ENCODE results near the gene TM9SF1.
A peak's percentile ranks its signal among the peaks of the same experiment; 100 is the strongest.

The TM9SF1 gene

GRCh38 chr14:24194873-24195185 lies 412 bp downstream of the TM9SF1 start:
- DNase-seq = no peak

DNA sequence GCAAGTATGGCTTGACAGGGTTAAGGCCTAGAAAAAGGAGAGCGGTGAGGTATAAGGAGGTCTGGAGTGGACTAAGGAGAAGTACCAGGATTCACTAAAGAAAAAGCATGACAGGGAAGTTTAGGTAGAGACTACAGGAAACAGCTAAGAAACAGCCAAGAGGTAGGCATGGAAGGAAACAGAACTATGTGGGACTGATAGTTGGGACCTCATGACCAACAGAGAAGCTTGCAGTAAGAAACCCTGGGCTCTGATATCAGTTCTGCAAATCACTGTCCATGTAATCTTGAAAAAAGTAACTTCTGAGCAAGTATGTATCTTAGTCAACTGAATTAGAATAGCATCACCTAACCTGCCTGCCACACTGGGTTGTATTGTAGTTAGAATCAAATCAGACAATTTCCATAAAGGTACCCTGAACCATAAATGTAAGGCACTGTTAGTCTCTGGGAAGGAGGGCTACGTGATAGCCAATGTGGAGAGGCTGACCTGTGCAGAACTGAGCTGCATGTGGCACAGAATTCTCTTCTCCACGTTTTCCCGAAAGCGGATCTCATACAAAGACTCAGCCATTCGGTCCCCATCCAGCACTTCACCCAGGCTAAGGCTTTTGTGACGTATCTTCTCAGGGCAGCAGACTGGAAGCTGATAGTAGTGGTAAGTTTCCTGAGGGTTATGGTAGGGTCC lies 912 bp downstream of the TM9SF1 start:
- DNase-seq = no peak

GRCh38 chr14:24192933-24193332 lies 2.3 kb downstream of the TM9SF1 start:
- no peak for DNase-seq

- no peak for DNase-seq
These were observed 4.8 kb downstream of the TM9SF1 start for GRCh38 chr14:24190416-24190815.

- no peak for DNase-seq
These were observed 5.8 kb downstream of the TM9SF1 start for GRCh38 chr14:24189460-24189859.

GRCh38 chr14:24189059-24189375 lies 6.2 kb downstream of the TM9SF1 start:
- DNase-seq = no peak

- peak; percentile 93 to 95 for DNase-seq
These were observed 6.8 kb downstream of the TM9SF1 start, which contains the start of gene IPO4 for GRCh38 chr14:24188251-24189058. TSS of gene IPO4 (minus strand) at chr14:24188816. CDS start at chr14:24188787, 29 bp downstream.

GRCh38 chr14:24187539-24187915 lies 7.7 kb downstream of the TM9SF1 start:
- no peak for DNase-seq

- no peak for DNase-seq
These were observed 8.3 kb downstream of the TM9SF1 start for GRCh38 chr14:24186831-24187538.

GRCh38 chr14:24185741-24186140 lies 9.5 kb downstream of the TM9SF1 start:
- no peak for DNase-seq

GRCh38 chr14:24185026-24185425 lies 10.2 kb downstream of the TM9SF1 start:
- no peak for DNase-seq

DNA sequence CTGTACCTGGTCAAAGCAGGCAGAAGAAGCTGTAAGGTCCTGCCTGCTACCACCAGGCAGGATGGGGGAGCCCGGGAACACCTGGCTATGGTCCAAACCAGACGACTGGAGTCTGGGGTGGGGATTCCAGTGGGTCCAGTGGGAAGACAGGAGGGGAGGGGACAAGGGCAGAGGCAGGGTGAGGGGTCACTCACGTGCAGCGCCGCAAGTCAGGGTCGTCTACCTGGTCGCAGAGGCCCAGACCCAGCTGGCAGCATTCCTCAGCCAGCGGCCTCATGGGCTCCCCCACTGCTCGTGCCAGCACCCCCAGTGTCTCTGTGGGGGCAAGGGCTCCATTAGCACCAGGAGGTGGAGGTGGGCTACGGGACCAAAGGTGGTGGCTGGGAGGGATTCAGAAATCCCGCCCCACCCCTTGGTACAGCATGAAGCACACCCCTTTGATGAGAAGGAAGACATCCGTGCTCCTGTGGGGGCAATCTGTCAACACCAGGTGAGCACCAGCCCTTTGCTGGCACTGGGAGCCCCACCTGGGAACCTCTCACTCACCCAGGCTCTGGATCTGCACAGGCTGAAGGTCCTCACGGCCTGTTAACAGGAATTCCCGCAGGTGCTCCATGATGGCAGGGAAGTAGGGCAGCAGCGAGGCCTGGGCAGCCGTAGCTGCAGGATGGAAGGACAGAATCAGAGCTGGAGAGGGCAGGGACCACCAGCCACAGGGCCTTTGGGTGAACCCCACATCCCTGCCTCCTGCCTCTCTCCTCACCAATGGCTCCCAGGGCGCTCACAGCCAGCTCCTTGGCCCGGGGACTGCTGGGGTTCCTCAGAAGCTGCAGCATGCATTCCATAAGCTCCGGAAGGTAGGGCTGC lies 10.9 kb downstream of the TM9SF1 start:
- no peak for DNase-seq

DNA sequence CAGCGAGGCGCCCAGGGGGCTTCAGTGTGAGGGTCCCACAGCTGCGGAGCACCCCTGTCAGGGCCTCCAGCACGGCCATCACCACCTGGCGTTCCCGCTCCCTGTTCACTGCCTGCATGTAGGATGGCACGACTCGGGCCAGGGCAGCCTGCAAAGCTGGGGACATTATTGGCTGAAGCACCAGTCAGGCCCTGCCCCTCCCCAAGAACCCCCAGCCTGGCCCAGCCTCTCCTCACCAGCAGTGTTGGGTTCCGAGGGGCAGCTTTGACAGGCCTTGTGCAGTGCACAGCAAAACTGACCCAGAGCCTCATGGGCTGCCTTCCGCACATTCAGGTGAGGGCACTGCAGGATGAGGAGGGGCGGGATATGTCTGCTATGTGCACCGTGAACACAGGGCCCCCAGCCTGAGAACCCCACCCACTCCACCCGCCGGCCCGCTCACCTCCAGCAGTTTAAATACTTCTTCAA lies 12.2 kb downstream of the TM9SF1 start:
- no peak for DNase-seq

DNA sequence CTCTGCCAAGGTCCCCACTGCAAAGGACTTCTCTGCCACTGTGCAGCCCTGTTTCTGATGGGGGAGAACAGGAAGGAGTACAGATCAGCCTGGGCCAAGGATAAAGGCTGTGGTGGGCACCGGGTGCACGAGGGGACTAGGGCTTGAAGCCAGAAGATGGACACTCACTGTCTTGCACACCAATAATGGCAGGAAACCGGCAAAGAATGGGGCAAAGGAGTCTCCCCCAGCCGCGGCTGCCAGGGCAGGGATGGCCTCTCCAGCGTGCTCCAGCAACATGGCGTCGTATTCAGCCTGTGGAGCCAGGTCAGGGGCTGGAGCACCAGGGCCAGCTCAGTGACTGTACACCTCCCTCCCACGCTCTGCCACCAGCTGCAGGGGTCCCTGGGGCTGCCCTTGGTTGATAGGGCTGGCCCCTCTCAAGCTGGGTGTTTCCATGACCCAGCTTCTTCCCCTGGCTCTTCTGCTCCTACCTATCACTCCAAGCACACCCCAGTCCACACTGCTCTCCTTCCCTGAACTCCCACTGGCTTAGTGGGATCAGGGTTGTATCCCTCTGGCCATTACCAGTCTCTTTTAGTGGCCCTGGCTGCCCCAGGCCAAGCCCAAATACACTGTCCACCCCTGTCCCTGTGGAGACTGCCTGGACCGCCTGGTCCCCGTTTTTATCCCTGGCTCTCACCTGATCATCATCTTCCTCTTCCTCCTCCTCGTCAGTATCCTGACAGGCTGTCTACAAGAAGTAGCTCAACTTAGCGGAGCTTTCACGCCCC lies 12.9 kb downstream of the TM9SF1 start:
- DNase-seq = no peak

DNA sequence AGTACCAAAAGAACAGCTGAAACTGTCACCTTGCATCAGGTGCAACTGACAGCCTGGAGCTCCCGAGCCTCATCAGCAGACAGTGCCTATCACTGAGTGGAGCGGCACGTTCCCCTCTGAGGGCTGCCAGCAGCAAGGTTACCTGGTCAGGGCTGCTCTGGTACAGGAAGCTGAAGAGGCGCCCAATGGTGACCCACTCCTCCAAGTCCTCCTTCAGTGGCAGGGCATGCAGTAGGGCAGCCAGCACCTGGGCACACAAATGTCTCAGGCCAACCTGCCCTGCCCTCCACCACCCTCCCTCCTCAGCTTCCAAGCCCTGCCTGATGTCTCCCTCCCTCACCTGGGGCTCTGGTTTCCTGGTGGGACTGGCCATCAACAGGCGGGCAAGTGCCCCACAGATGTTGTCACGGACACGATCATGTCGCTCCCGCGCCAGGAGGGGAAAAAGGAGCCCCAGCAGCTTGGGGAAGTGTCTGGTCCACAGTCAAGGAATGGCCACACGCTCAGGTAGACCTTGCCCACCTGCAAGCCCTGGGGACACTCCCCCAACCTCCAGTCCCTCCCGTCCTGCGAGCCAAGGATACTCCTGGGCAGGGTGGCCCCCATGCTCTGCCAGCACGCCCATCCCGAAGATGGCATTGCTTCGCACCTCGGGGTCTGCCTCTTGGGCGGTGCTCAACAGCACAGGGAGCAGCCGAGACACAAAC lies 13.7 kb downstream of the TM9SF1 start:
- DNase-seq = no peak

- peak; percentile 16 to 51 for DNase-seq
These were observed 15.1 kb downstream of the TM9SF1 start for GRCh38 chr14:24179961-24180796.

DNA sequence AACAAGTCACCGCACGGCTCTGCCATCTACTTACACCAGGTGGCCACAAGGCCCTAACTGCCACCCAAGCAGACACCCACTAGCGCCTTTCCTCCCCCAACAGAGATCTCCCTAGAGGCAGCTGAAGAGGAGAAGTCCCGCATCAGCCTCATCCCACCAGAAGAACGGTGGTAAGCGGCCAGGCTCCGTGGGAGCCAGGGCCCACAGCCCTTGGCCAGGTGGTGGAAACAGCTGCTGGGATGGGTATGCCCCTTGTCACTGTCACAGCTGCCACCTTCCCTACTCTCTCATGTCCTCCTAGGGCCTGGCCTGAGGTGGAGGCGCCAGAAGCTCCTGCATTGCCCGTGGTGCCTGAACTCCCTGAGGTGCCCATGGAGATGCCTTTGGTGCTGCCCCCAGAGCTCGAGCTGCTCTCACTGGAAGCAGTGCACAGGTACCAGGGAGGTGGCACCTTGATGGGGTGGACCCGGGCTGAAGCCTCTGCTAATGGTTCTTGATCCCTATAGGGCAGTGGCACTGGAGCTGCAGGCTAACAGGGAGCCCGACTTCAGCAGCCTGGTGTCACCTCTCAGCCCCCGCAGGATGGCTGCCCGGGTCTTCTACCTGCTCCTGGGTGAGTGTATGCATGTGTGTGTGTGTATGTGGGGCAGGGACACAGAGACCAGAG lies 15.8 kb downstream of the TM9SF1 start:
- no peak for DNase-seq

DNA sequence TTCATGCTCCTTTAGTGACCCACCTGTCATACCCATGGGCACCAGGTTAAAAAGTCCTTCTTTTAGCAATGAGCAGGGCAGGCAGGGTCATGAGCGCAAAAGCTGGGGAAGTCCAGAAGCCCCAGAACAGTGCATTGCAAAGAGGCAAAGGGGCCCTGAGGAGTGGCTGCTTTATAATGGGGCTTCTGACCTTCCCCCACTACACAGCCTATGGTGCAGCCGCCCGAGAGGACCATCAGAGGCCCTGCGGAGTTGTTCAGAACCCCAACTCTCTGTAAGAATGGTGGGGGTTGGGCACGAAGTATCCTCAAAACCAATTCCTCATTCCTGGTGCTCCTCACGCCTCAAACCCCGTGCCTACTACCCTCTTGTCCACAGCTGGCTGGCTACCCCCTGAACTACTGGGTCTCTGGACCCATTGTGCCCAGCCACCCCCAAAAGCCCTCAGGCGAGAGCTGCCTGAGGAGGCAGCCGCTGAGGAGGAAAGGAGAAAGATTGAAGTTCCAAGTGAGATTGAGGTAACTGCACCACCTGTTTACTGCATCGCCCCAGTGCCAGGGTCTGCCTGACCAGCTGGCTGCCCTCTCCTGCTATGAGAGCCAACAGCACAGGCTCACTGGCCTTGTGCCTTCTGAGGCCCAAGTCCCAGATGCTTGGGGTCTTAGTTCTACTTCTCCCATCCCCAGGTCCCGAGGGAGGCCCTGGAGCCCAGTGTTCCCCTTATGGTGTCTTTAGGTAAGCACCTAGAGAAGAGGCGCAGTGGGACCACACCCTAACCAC lies 16.7 kb downstream of the TM9SF1 start:
- no peak for DNase-seq

DNA sequence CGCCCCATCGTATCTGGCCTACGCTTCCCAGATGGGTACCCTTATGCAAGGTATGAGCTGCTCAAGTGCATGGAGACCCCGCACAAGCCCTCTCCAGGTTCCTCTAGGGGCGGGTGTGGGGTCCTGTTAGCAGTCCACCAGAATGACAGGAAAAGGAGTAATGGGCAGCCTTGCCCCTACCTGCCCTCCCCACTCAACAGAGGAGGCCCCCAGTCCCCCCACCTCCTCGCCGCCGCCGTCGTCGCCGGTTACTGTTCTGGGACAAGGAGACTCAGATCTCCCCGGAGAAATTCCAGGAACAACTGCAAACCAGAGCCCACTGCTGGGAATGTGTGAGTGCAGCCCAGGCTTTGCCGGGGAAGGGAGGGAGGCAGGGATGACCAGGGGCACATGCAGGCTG lies 17.4 kb downstream of the TM9SF1 start:
- no peak for DNase-seq

Measured in hippocampal formation (tissue), 2 donors.